ENCODE measurements around the gene ABCA9.

ABCA9 gene

DNA sequence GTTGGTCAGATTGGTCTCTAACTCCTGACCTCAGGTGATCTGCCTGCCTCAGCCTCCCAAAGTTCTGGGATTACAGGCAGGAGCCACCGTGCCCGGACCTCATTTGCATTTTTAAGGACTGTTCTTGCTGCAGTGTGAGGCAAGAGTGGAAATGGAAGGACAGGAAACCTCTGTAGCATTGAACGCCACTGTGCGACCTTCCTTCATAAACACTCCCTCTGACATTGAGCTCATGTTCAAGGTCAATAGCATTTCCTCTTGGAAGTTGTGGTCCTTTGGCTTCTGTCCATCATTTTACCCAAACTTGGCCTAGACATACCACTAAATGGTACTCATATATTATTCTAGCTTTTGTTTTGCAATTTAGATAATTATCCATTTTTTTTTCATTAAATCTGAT, 72.8 kb downstream of the ABCA9 start:
- no peak for DNase-seq (ENCODE audit: low read depth)
- H3K4me3 ChIP-seq (ENCODE audit: low read length): no peak overlapping the region
- TF ChIP-seq, protein P1, sequence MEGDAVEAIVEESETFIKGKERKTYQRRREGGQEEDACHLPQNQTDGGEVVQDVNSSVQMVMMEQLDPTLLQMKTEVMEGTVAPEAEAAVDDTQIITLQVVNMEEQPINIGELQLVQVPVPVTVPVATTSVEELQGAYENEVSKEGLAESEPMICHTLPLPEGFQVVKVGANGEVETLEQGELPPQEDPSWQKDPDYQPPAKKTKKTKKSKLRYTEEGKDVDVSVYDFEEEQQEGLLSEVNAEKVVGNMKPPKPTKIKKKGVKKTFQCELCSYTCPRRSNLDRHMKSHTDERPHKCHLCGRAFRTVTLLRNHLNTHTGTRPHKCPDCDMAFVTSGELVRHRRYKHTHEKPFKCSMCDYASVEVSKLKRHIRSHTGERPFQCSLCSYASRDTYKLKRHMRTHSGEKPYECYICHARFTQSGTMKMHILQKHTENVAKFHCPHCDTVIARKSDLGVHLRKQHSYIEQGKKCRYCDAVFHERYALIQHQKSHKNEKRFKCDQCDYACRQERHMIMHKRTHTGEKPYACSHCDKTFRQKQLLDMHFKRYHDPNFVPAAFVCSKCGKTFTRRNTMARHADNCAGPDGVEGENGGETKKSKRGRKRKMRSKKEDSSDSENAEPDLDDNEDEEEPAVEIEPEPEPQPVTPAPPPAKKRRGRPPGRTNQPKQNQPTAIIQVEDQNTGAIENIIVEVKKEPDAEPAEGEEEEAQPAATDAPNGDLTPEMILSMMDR (conservative IDR thresholded peaks at IDR 0.05; ENCODE audit: low read length): no peak

DNA sequence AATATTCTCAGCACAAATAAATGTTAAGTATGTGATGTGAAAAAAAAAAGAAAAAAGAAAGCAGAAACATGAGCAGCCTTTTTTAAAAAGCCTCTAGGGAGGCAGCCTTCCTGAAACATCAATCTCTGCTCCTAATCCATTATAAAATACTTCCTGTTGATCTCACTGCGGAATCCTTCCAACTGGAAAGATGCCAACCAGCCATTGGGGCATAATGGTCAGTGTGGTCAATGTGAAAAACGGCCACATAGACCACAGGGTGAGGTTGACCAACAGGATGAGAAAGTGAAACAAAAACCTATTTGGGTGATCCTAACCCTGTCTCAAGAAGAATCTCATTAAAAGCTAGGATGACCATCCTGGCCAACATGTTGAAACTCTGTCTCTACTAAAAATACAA, 79.4 kb downstream of the ABCA9 start:
- TF ChIP-seq, protein P1 (conservative IDR thresholded peaks at IDR 0.05; ENCODE audit: low read length): no peak
- H3K4me3 ChIP-seq (ENCODE audit: low read length): peak overlapping the region; percentile 12; the same call in 1 of the 2 replicates
- DNase-seq (ENCODE audit: low read depth): peak; percentile 81

DNA sequence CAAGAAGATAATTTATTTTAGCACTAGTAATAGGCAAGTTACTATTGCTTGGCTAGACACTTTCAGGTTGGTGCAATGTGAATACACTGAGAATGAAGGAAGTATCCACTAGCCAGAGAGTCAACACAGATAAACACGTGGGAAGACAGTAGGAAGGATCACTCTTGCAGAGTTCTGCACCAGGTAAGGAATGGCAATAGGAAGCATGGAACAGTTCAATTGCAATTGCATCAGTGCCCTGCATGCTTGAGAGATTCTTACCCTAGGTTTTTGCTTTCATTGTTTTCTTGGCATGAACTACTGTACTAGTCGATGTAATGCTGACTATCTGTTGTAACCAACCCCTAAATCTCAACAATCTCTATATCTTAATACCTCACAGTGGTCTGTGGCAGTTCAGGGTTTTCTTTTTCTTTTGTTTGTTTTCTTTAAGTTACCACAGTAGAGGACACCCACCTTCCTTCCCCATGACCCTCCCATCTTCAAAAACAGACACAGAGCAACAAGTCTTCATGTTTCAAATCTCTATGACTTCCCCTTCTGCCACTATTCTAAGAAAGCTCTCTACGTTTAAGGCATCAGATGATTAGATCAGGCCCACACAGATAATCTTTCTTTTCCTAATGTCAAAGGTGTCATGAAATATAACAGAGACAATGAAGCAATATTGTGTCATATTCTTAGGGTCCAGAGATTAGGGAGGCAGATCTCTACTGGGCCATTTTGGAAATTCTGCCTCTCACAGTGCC, 87.5 kb downstream of the ABCA9 start:
- H3K4me3 ChIP-seq (ENCODE audit: low read length): no peak overlapping the region
- TF ChIP-seq, protein P1 (conservative IDR thresholded peaks at IDR 0.05; ENCODE audit: low read length): no peak
- no peak for DNase-seq (ENCODE audit: low read depth)

DNA sequence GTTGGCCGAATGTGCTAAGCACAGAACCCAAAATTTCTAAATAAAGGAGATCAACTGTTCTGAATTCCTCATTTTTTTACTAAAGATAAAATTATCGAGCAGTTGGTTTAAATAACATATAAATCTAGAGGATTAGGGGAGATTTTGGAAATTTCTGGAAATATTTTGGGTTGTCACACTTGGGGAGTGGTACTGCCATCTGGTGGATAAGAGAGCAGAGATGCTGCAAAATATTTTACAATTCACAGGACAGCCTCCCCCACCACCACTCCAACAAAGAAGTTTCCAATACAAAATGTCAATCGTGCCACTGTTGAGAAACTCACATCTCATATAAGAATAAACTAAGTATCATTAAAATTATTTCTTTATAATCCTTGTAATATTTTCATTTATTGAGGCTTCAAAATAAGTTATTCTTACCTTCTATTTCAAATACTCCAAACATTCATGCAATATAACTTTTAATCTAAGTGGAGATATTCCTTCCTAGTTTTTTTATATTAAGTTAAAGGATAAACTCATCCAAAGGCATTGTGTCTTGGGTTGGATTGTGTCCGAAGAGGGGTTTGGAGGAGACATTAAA, 88.5 kb downstream of the ABCA9 start:
- TF ChIP-seq, protein P1 (conservative IDR thresholded peaks at IDR 0.05; ENCODE audit: low read length): peak; percentile 84
- H3K4me3 ChIP-seq (ENCODE audit: low read length): no peak overlapping the region
- DNase-seq (ENCODE audit: low read depth): peak; percentile 47

DNA sequence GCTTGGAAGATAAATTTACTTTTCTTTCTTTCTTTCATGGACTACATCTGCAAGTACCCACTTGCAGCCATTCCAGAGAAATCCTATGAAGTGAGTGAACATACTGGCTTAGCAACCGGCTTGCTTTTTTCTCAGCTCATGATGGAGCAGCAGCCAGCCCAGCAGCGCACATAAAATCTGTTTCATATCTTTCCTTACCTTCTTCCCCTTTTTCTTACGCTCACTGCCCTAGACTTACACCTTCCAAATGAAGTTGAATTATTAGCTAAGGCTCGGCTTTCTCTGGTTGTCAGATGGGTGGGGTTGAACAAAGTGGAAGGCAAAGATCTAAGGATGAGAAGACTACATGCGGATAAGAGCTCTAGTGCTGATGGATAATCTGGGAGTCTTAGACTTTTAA, 91.6 kb downstream of the ABCA9 start:
- no peak for DNase-seq (ENCODE audit: low read depth)
- TF ChIP-seq, protein P1 (conservative IDR thresholded peaks at IDR 0.05; ENCODE audit: low read length): no peak
- H3K4me3 ChIP-seq (ENCODE audit: low read length): no peak overlapping the region

DNA sequence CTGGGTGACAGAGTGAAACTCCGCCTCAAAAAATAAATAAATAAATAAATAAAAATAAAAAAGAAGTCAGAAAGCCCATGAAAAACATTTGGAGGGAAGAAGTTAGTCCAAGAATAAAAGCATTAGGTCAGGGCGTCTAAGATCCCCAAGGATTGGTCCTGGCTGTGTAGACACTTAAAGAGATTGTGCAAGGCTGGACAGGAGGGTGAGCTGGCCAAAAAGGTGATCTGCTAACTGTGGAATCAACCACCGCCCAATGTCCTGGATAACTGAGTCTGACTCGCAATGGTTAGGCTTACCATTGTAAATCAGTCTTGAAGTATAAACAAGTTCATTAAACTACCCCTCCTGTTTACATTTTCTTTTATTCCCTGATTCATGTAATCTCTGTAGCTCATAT, 96.8 kb downstream of the ABCA9 start:
- no peak for DNase-seq (ENCODE audit: low read depth)
- TF ChIP-seq, protein P1 (conservative IDR thresholded peaks at IDR 0.05; ENCODE audit: low read length): no peak

More for the DNA sequence above, 96.8 kb downstream of the ABCA9 start:
- H3K4me3 ChIP-seq (ENCODE audit: low read length): no peak overlapping the region

All from AG10803 (cell line).